NCI-H1048 (cell line): ENCODE data around the gene IGFBP2.

ENCODE experiments used
- DNase-seq: peaks from one replicate; lab custom pipeline; 2025; lab: John Stamatoyannopoulos, UW

The IGFBP2 gene

DNA sequence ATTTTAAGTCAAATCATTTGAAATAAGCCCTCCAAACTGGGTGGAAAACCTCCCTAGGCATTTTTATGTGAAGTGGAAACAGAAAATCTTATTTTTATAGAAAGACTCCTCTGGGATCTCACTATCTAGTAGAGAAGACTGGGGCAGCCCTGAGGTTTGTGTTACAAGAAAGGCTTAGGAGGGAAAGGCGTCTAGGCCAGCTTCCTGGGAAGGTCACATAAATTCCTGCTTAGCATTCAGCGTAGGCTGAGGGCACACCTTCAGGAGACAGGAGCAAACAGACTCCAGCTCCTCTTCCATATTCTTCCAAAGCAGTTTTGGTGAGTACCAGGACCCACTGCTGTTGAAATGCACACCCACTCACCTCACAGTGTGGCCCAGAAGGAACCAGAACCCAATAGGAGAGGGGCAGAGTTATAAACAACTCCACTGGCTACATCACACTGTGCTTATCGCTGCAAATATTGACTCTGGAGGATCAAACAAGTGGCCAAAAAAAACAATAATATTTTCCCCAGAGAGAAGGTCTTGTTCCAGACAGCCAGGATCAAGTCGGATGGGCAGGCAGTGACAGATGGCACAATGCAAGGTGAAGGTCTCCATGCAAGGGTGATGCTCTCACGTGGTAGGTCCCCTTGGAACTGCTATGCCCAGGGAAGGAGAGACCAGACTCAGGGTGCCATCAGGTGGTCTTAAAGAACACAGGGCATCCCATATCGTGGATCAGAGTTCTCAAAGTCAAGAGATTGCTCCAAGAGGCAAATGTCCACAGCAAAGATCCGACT, 17.7 kb upstream of the IGFBP2 start:
- no peak for DNase-seq

GRCh38 chr2:216616083-216616678, 17.0 kb upstream of the IGFBP2 start:
- no peak for DNase-seq

GRCh38 chr2:216617159-216617815, 15.9 kb upstream of the IGFBP2 start:
- no peak for DNase-seq

DNA sequence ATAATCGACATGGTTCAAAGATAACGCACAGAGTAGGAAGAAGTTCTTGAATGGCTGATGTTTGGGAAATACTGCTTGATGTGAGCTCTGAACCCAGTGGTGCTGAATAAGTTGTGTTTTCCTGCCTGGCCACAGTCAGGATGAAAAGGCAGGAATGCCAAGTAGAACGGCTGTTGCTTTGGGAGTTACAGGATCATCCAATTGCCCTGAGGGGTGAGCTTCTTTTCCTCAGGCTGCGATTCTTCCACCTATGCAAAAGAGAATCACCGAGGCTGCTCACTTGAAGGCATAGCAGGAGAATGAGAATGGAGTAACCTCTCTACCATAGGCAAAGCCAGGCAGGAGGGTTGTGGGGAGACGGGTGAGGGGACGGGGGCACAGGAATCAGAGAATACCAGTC, 14.4 kb upstream of the IGFBP2 start:
- no peak for DNase-seq

DNA sequence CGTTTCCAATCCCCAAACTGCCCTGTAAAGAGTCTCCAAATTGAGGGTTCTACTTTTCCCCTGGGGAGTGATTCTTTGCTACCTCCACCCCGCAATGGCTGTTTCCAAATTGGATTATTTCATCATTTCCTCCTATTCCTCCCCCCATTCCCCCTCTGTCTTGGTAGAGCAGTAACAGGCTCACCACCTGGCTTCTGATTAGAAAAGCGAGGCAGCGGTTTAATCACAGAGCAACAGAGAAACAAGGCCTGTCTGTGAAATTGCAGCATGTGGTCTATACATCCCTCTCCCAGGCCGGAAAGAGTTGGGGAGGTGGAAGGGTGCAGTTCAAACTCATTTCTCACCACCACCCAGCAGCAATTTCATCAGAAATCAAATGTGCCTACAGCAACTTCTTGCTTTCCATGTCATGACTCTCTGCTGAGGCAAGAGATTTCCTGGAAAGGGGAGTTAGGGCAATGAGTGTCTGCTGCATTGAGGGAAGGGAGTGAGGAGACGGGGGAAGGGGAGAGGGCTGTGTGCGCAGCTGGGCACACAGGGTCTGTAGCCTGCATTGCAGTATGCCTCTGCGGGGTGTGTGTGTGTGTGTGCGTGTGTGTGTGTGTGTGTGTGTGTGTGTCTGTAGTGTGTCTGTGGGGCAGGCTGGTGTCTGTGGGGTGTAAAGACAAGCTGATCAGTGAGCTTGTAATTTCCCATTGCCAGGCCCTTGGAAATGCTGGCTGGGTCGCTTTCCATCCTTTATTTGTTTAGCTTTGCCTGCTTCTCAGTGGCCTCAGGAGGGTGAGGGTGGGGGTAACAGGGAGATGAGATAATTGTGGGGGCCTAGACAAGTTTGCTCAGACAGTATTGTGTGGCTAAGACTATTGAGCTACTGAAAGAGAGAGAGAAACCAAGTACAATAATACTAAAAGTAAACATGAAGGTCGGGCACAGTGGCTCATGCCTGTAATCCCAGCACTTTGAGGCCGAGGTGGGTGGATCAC, 13.5 kb upstream of the IGFBP2 start:
- DNase-seq = no peak

DNA sequence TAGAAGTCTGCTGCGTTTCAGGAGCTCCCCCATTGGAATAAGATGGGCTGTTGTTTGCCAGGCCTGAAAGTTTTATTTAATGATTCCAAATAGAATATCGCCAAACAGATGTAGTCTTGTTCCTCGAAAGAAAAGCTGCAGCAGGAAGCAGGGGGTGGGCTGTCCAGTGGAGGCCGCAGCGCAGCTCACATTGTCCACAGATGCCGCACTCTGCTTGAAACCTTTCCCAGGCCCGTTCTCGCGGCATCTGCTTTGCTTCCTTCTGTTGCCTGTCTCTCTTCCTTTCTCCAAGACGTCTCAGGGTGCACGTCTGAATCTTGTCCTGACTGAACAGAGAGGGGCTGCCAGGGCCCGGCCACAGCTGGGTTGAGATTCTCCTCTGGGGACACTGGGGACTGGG, 12.4 kb upstream of the IGFBP2 start:
- DNase-seq = no peak

- peak; percentile 39 for DNase-seq
Measured at GRCh38 chr2:216621292-216621691, 11.9 kb upstream of the IGFBP2 start.

DNA sequence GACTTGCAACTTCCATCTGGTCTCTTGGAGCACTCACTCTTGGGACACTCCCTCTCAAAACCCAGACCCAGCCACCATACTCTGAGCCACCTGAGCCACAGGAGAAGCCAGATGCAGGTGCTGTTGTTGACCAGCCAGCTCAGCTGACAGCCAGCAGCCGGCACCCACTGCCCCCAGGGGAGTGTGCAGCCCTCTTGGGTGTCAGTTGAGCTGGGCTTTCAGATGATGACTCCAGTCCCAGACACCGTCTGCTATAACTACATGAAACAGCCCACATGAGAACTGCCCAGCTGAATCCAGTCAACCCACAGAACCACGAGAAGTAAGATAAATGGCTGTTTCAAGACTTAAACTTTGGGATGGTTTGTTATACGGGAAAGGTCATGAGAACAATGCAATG, 10.7 kb upstream of the IGFBP2 start:
- no peak for DNase-seq

GRCh38 chr2:216624251-216624650, 9.0 kb upstream of the IGFBP2 start:
- no peak for DNase-seq

- no peak for DNase-seq
Measured at GRCh38 chr2:216626168-216626874, 6.9 kb upstream of the IGFBP2 start.

DNA sequence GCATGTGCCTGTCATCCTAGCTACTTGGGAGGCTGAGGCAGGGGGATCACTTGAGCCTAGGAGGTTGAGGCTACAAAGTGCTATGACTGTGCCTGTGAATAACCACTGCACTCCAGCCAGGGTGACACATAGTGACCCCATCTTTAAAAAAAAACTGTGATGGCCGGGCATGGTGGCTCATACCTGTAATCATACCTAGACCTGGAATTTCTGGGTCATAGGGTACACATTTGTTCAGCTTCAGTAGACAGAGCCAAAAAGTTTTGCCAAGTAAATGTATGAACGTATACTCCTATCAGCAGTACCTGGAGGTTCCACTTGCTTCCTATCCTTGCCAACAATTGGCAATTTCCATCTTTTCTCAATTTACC, 6.4 kb upstream of the IGFBP2 start:
- DNase-seq = no peak

DNA sequence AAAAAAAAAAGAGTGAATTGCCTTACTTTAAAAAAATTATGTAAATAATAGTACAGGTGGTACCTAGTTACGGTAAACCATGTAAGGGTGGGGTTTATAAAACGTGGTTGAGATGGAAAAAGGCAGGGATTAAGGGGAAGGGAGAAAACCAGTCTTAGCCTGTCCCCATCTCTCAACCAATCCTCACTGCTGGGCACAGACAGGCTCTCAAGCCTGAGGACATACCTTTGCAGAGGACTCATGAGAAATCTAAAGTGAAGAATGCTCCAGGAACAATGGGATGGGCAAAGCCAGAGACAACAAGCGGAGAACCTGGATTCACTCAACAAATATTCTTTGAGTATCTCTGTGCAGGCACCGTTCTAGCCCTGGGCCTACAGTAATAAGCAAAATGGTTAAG, 3.4 kb upstream of the IGFBP2 start:
- DNase-seq = no peak

DNA sequence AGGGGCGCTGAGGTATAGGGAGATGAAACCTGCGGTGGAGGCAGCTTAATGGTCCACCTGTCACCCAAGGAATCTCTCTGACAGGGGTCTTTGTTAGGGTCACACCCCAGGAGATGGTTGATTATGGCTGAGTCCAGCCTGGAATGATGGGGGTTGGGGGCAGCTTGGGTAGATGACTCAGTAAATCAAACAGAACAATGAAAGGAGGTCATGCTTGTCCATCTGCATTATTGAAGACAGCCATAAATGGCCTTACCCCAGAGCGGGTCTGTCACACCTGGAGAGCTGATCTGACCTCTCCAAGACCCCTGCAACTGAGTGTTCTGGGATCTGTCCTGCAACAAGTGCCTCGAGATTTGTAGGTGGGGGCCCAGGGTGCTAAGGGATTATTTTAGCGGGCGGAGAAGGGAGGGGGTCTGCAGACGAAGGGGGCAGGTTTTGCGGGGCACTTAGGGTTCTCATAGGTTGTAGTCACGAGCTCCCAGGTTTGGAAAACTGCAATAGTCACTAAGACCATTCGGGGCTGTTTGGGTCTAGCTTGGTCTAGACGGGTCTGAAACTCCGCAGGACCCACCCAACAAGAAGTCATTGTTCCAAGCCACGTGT, 771 bp upstream of the IGFBP2 start:
- DNase-seq = no peak

GRCh38 chr2:216633616-216634369, 573 bp downstream of the IGFBP2 start:
- no peak for DNase-seq

DNA sequence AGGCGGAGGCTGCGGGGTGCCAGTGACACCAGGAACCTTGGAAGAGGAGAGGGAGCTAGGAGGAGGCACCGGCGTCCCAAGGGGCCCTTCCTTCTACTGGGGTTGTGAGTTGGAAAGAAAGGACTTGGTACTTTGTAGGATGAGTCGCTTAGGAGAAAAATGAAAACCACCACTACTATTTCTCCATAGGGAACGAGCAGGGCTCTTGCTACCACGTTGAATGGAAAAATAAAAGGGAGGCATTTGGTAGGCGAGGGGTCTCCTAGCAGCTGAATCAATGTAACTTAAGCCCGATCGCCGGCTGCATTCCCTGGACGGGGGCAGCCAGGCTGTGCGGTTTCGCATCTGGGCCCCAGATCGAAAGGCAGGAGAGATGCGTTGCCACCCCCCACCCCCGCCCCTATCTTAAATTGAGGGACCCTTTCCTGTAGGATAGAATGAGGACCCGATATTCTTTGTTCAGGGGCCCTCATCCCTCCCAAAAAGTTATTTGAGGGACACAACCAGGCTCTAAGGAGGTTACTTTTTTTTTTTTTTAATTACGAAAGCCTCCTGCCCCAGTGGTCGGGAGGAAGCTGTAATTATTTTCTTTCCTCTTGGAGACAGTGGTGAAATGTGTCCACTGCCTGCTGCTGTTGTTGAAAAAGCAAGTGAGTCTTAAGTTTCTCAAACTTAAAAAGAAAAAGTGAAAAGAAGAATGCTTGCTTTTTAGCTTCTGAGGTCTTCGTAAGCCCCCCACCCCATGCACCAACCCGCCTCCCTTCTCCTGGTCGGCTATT, 1.3 kb downstream of the IGFBP2 start:
- DNase-seq = no peak

GRCh38 chr2:216635171-216635570, 2.0 kb downstream of the IGFBP2 start:
- DNase-seq = no peak

- DNase-seq = no peak
Measured at GRCh38 chr2:216635701-216636550, 2.7 kb downstream of the IGFBP2 start.
